Thyroid gland (tissue), 4 donors: ENCODE data around the gene DNAL4.

Source experiments
- POLR2A ChIP-seq, 2 donors: fragments of 450-650 bp; IDR thresholded peaks; one replicate each; pipeline ENCODE4 v1.6.1; 2017; ENCODE audit warnings: antibody characterized with exemption in 2 of 2, mild to moderate bottlenecking in 2 of 2, moderate library complexity in 1 of 2
- TF ChIP-seq, protein P1 (sequence below), 6 experiments: fragments of 200-600 bp in 3 of 6; fragments of 450-650 bp in 3 of 6; sonication (generic) in 3 of 6; IDR thresholded peaks; one replicate each; pipeline ENCODE4 v1.5.1; 2016 to 2019; ENCODE audit warnings: antibody characterized with exemption in 6 of 6, mild to moderate bottlenecking in 2 of 6, inconsistent platforms in 1 of 6, moderate library complexity in 1 of 6

DNA sequence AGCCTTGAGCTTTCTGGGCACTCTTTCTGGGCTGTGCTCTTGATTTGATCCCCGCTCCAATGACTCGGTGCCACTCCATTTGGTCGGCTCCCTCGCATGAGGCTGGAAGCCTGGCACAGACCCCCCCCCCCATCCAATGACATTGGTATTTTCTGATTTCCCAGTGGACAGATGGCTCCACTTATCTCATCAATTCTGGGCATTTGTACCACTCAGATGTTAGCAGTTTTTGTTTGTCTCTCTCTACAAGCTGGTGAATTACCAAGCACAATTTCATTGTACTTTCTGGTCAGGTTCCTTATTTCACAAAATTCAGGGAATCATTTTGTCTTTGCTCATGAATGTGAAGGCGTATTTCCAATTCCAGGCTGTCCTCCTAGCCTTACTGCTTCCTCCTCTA, 9.1 kb downstream of the DNAL4 start:
- TF ChIP-seq, protein P1, sequence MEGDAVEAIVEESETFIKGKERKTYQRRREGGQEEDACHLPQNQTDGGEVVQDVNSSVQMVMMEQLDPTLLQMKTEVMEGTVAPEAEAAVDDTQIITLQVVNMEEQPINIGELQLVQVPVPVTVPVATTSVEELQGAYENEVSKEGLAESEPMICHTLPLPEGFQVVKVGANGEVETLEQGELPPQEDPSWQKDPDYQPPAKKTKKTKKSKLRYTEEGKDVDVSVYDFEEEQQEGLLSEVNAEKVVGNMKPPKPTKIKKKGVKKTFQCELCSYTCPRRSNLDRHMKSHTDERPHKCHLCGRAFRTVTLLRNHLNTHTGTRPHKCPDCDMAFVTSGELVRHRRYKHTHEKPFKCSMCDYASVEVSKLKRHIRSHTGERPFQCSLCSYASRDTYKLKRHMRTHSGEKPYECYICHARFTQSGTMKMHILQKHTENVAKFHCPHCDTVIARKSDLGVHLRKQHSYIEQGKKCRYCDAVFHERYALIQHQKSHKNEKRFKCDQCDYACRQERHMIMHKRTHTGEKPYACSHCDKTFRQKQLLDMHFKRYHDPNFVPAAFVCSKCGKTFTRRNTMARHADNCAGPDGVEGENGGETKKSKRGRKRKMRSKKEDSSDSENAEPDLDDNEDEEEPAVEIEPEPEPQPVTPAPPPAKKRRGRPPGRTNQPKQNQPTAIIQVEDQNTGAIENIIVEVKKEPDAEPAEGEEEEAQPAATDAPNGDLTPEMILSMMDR (IDR thresholded peaks at IDR 0.05): no peak
- TF ChIP-seq POLR2A (IDR thresholded peaks at IDR 0.05): no peak
